Measurements from ENCODE around the gene RCBTB2.

DNA sequence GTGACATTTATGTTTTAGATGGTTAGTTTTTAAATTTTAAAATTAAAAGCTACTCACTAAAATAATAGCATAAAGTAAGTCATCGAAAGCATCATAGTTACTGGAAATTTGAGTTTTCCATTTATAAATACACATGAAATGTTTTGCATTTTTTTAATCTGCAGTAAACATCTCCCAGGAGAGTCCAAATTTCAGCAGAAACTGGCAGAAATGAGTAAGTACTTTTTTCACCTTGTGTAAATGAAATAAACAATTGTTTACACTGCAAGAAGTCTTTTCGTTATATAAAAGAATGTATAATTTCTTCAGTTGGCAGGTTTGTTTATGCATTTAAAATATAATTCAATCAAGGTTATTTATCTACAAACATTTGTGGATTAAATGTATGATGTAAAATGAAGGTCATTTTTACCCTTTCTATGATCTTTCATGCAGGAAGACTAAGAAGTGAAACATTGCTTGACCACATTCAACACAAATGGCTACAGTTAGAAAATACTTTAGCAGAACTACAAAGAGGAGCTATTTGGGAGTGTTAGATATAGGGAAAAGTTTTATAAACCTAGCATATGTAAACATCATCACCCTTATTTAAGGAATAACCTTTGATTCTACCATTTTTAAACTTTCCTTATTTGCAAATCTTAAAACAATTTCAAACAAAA is 55.6 kb downstream of the RCBTB2 start:
- TF ChIP-seq CTCF (conservative IDR thresholded peaks at IDR 0.05; ENCODE audit: low read length) (no peak), EZH2phosphoT487 (IDR thresholded peaks at IDR 0.05; ENCODE audit: borderline replicate concordance) (no peak)

Data from Loucy (cell line).